GM23338 (cell line): ENCODE results near the gene GALNT9. TPM values are rescaled to one million over a fixed set of nuclear protein-coding genes. Genes with fewer than 3 reads are reported as not detected.

Experiments
- ATAC-seq: fragments of 200-7000 bp; cut with Tn5 transposase; 3 replicates; pipeline ENCODE4 v1.9.1; 2020
- DNase-seq: peaks from one replicate; pipeline ENCODE4 v3.0.0-alpha.2; 2015; ENCODE audit warnings: low spot score
- H2AFZ ChIP-seq: fragments of 200-600 bp; sonication (generic); 2 replicates; pipeline ENCODE4 v1.8.0; 2016; ENCODE audit warnings: antibody characterized with exemption, mild to moderate bottlenecking, moderate library complexity
- H3F3A ChIP-seq: fragments of 200-600 bp; sonication (generic); replicated peaks from 2 replicates; pipeline ENCODE4 v1.8.0; 2017; ENCODE audit warnings: antibody characterized with exemption, mixed run types, low read depth
- H3K27ac ChIP-seq: fragments of 200-600 bp; sonication (generic); 2 replicates; pipeline ENCODE4 v1.6.1; 2016; ENCODE audit warnings: low read depth
- H3K27me3 ChIP-seq: fragments of 200-600 bp; sonication (generic); 2 replicates; pipeline ENCODE4 v1.8.0; 2016; ENCODE audit warnings: mild to moderate bottlenecking, mixed run types, moderate library complexity; ENCODE audit not compliant: insufficient read depth
- H3K36me3 ChIP-seq: fragments of 200-600 bp; sonication (generic); 2 replicates; pipeline ENCODE4 v1.8.0; 2016; ENCODE audit warnings: mild to moderate bottlenecking; ENCODE audit not compliant: insufficient read depth
- H3K4me1 ChIP-seq: fragments of 200-600 bp; sonication (generic); 2 replicates; pipeline ENCODE4 v1.8.0; 2016; ENCODE audit warnings: mild to moderate bottlenecking, moderate library complexity; ENCODE audit not compliant: insufficient read depth
- H3K4me2 ChIP-seq: fragments of 200-600 bp; sonication (generic); 2 replicates; pipeline ENCODE4 v1.7.1; 2017; ENCODE audit warnings: mixed run types
- H3K4me3 ChIP-seq: fragments of 200-600 bp; sonication (generic); 2 replicates; pipeline ENCODE4 v1.6.1; 2016; ENCODE audit warnings: mixed run types
- H3K79me2 ChIP-seq: fragments of 200-600 bp; sonication (generic); replicated peaks from 2 replicates; pipeline ENCODE4 v1.8.0; 2017; ENCODE audit warnings: mild to moderate bottlenecking; ENCODE audit not compliant: insufficient read depth
- H3K9me2 ChIP-seq: fragments of 200-600 bp; sonication (generic); 2 replicates; pipeline ENCODE4 v1.8.0; 2017; ENCODE audit not compliant: insufficient read depth
- H4K20me1 ChIP-seq: fragments of 200-600 bp; sonication (generic); replicated peaks from 2 replicates; pipeline ENCODE4 v1.8.0; 2017; ENCODE audit warnings: mild to moderate bottlenecking; ENCODE audit not compliant: insufficient read depth
- H3K27ac Mint-ChIP-seq: 2 replicates; pipeline ENCODE4 v1.8.0; 2020; ENCODE audit warnings: inconsistent platforms, mild to moderate bottlenecking, moderate library complexity, mixed read lengths
- H3K27me3 Mint-ChIP-seq: 3 replicates; pipeline ENCODE4 v1.8.0; 2022; ENCODE audit warnings: low read depth, mild to moderate bottlenecking, moderate library complexity, mixed read lengths, inconsistent platforms; ENCODE audit not compliant: insufficient read depth, poor library complexity
- H3K36me3 Mint-ChIP-seq: 3 replicates; pipeline ENCODE4 v1.8.0; 2021; ENCODE audit warnings: low read depth, mild to moderate bottlenecking, inconsistent platforms, moderate library complexity, mixed read lengths
- H3K4me1 Mint-ChIP-seq: 3 replicates; pipeline ENCODE4 v1.8.0; 2020; ENCODE audit warnings: mild to moderate bottlenecking, inconsistent platforms, mixed read lengths
- H3K4me3 Mint-ChIP-seq: 3 replicates; pipeline ENCODE4 v1.8.0; 2021; ENCODE audit warnings: moderate library complexity, mild to moderate bottlenecking, inconsistent platforms, mixed read lengths
- H3K9me3 Mint-ChIP-seq: 3 replicates; pipeline ENCODE4 v1.8.0; 2020; ENCODE audit warnings: moderate library complexity, mild to moderate bottlenecking, inconsistent platforms, mixed read lengths
- ETS1 ChIP-seq: IDR thresholded peaks from 2 replicates; pipeline ENCODE4 v1.6.1; 2016; ENCODE audit warnings: antibody characterized with exemption
- EZH2 ChIP-seq: fragments of 200-600 bp; sonication (generic); IDR thresholded peaks from one replicate; pipeline ENCODE4 v1.8.0; 2017; ENCODE audit warnings: antibody characterized with exemption, mild to moderate bottlenecking, low read depth; ENCODE audit not compliant: unreplicated experiment
- JUNB ChIP-seq: IDR thresholded peaks from one replicate; pipeline ENCODE4 v1.6.1; 2016; ENCODE audit warnings: antibody characterized with exemption; ENCODE audit not compliant: unreplicated experiment
- POLR2AphosphoS5 ChIP-seq: IDR thresholded peaks from 2 replicates; pipeline ENCODE4 v1.6.1; 2016; ENCODE audit warnings: antibody characterized with exemption, low read depth
- ZNF114 ChIP-seq: fragments of 250-450 bp; sonication (Bioruptor Pico); IDR thresholded peaks from 2 replicates; pipeline ENCODE4 v1.5.0; 2020; ENCODE audit warnings: mild to moderate bottlenecking, moderate library complexity
- ZNF462 ChIP-seq: fragments of 250-450 bp; sonication (Bioruptor Pico); IDR thresholded peaks from 2 replicates; pipeline ENCODE4 v1.5.0; 2020; ENCODE audit warnings: mild to moderate bottlenecking, moderate library complexity
- polyA plus RNA-seq: library from polyadenylated mRNA; unstranded; fragments of >200 nt; fragmentation: Nextera tagmentation; extraction: Ambion mirVana; gene quantifications from 2 replicates; pipeline ENCODE4 v1.2.1, GENCODE V29; 2016
- total RNA-seq: library from RNA; depleted of rRNA; stranded (reverse); fragments of >200 nt; shearing (Covaris generic); gene quantifications from 2 replicates; pipeline ENCODE4 v1.2.3, GENCODE V29; 2014

The GALNT9 gene
- total and polyA plus RNA-seq, 2 experiments from 2014 or later = 0.81 to 2.5 TPM

- no peaks in the 10 kb centered on the region for H3K9me3 Mint-ChIP-seq
- ATAC-seq (no peak), DNase-seq (no peak)
- no peaks in the 10 kb centered on the region for H3K36me3 Mint-ChIP-seq
- Histone ChIP-seq H3K27me3 (no peaks in the 10 kb centered on the region), H2AFZ (no peak overlapping the region), H3K36me3 (no peaks in the 10 kb centered on the region), H3K27ac (no peak overlapping the region), H3K79me2 (no peaks in the 10 kb centered on the region), H3K4me3 (no peak overlapping the region), H3F3A (peaks cover 5% of the 10 kb centered on the region; the same call in 1 of the 2 replicates), H3K4me2 (no peak overlapping the region), H3K4me1 (no peaks in the 10 kb centered on the region; the same call in 1 of the 2 replicates), H3K9me2 (no peaks in the 10 kb centered on the region), H4K20me1 (no peaks in the 10 kb centered on the region)
- no peak for TF ChIP-seq ETS1
- TF ChIP-seq ZNF462 (CRISPR knock-in tag) = no peak
- no peak for TF ChIP-seq POLR2AphosphoS5
- no peak for TF ChIP-seq JUNB
- TF ChIP-seq ZNF114 = no peak
- no peak for TF ChIP-seq EZH2
- H3K27ac Mint-ChIP-seq = no peak overlapping the region
- H3K4me1 Mint-ChIP-seq = peaks cover 37% of the 10 kb centered on the region
- peaks cover 15% of the 10 kb centered on the region for H3K27me3 Mint-ChIP-seq
- H3K4me3 Mint-ChIP-seq = no peak overlapping the region
These were observed 49.0 kb downstream of the GALNT9 start for GRCh38 chr12:132280406-132280805.
